GM23338 (cell line): ENCODE data around the gene SDC1. TPM values are rescaled to one million over a fixed set of nuclear protein-coding genes. Genes with fewer than 3 reads are reported as not detected.

Source experiments
- ATAC-seq: fragments of 200-7000 bp; cut with Tn5 transposase; 3 replicates; pipeline ENCODE4 v1.9.1; 2020
- DNase-seq: peaks from one replicate; pipeline ENCODE4 v3.0.0-alpha.2; 2015; ENCODE audit warnings: low spot score
- H2AFZ ChIP-seq: fragments of 200-600 bp; sonication (generic); 2 replicates; pipeline ENCODE4 v1.8.0; 2016; ENCODE audit warnings: antibody characterized with exemption, mild to moderate bottlenecking, moderate library complexity
- H3F3A ChIP-seq: fragments of 200-600 bp; sonication (generic); replicated peaks from 2 replicates; pipeline ENCODE4 v1.8.0; 2017; ENCODE audit warnings: antibody characterized with exemption, mixed run types, low read depth
- H3K27ac ChIP-seq: fragments of 200-600 bp; sonication (generic); 2 replicates; pipeline ENCODE4 v1.6.1; 2016; ENCODE audit warnings: low read depth
- H3K27me3 ChIP-seq: fragments of 200-600 bp; sonication (generic); 2 replicates; pipeline ENCODE4 v1.8.0; 2016; ENCODE audit warnings: mild to moderate bottlenecking, mixed run types, moderate library complexity; ENCODE audit not compliant: insufficient read depth
- H3K36me3 ChIP-seq: fragments of 200-600 bp; sonication (generic); 2 replicates; pipeline ENCODE4 v1.8.0; 2016; ENCODE audit warnings: mild to moderate bottlenecking; ENCODE audit not compliant: insufficient read depth
- H3K4me1 ChIP-seq: fragments of 200-600 bp; sonication (generic); 2 replicates; pipeline ENCODE4 v1.8.0; 2016; ENCODE audit warnings: mild to moderate bottlenecking, moderate library complexity; ENCODE audit not compliant: insufficient read depth
- H3K4me2 ChIP-seq: fragments of 200-600 bp; sonication (generic); 2 replicates; pipeline ENCODE4 v1.7.1; 2017; ENCODE audit warnings: mixed run types
- H3K4me3 ChIP-seq: fragments of 200-600 bp; sonication (generic); 2 replicates; pipeline ENCODE4 v1.6.1; 2016; ENCODE audit warnings: mixed run types
- H3K79me2 ChIP-seq: fragments of 200-600 bp; sonication (generic); replicated peaks from 2 replicates; pipeline ENCODE4 v1.8.0; 2017; ENCODE audit warnings: mild to moderate bottlenecking; ENCODE audit not compliant: insufficient read depth
- H3K9me2 ChIP-seq: fragments of 200-600 bp; sonication (generic); 2 replicates; pipeline ENCODE4 v1.8.0; 2017; ENCODE audit not compliant: insufficient read depth
- H4K20me1 ChIP-seq: fragments of 200-600 bp; sonication (generic); replicated peaks from 2 replicates; pipeline ENCODE4 v1.8.0; 2017; ENCODE audit warnings: mild to moderate bottlenecking; ENCODE audit not compliant: insufficient read depth
- H3K27ac Mint-ChIP-seq: 2 replicates; pipeline ENCODE4 v1.8.0; 2020; ENCODE audit warnings: inconsistent platforms, mild to moderate bottlenecking, moderate library complexity, mixed read lengths
- H3K27me3 Mint-ChIP-seq: 3 replicates; pipeline ENCODE4 v1.8.0; 2022; ENCODE audit warnings: low read depth, mild to moderate bottlenecking, moderate library complexity, mixed read lengths, inconsistent platforms; ENCODE audit not compliant: insufficient read depth, poor library complexity
- H3K36me3 Mint-ChIP-seq: 3 replicates; pipeline ENCODE4 v1.8.0; 2021; ENCODE audit warnings: low read depth, mild to moderate bottlenecking, inconsistent platforms, moderate library complexity, mixed read lengths
- H3K4me1 Mint-ChIP-seq: 3 replicates; pipeline ENCODE4 v1.8.0; 2020; ENCODE audit warnings: mild to moderate bottlenecking, inconsistent platforms, mixed read lengths
- H3K4me3 Mint-ChIP-seq: 3 replicates; pipeline ENCODE4 v1.8.0; 2021; ENCODE audit warnings: moderate library complexity, mild to moderate bottlenecking, inconsistent platforms, mixed read lengths
- H3K9me3 Mint-ChIP-seq: 3 replicates; pipeline ENCODE4 v1.8.0; 2020; ENCODE audit warnings: moderate library complexity, mild to moderate bottlenecking, inconsistent platforms, mixed read lengths
- CREB1 ChIP-seq: fragments of 250-450 bp; sonication (Bioruptor Pico); IDR thresholded peaks from 2 replicates; pipeline ENCODE4 v1.5.0; 2020; ENCODE audit warnings: low read depth, mild to moderate bottlenecking, moderate library complexity
- EZH2 ChIP-seq: fragments of 200-600 bp; sonication (generic); IDR thresholded peaks from one replicate; pipeline ENCODE4 v1.8.0; 2017; ENCODE audit warnings: antibody characterized with exemption, mild to moderate bottlenecking, low read depth; ENCODE audit not compliant: unreplicated experiment
- EZH2phosphoT487 ChIP-seq: fragments of 200-600 bp; sonication (generic); IDR thresholded peaks from one replicate; pipeline ENCODE4 v1.8.1; 2018; ENCODE audit warnings: antibody characterized with exemption; ENCODE audit not compliant: unreplicated experiment
- JUNB ChIP-seq: IDR thresholded peaks from one replicate; pipeline ENCODE4 v1.6.1; 2016; ENCODE audit warnings: antibody characterized with exemption; ENCODE audit not compliant: unreplicated experiment
- POLR2AphosphoS5 ChIP-seq: IDR thresholded peaks from 2 replicates; pipeline ENCODE4 v1.6.1; 2016; ENCODE audit warnings: antibody characterized with exemption, low read depth
- STAT1 ChIP-seq: IDR thresholded peaks from one replicate; pipeline ENCODE4 v1.6.1; 2016; ENCODE audit warnings: antibody characterized with exemption; ENCODE audit not compliant: unreplicated experiment
- ZNF114 ChIP-seq: fragments of 250-450 bp; sonication (Bioruptor Pico); IDR thresholded peaks from 2 replicates; pipeline ENCODE4 v1.5.0; 2020; ENCODE audit warnings: mild to moderate bottlenecking, moderate library complexity
- ZNF331 ChIP-seq: fragments of 250-450 bp; sonication (Bioruptor Pico); IDR thresholded peaks from 2 replicates; pipeline ENCODE4 v1.5.0; 2020; ENCODE audit warnings: low read depth, mild to moderate bottlenecking, moderate library complexity
- ZNF462 ChIP-seq: fragments of 250-450 bp; sonication (Bioruptor Pico); IDR thresholded peaks from 2 replicates; pipeline ENCODE4 v1.5.0; 2020; ENCODE audit warnings: mild to moderate bottlenecking, moderate library complexity
- polyA plus RNA-seq: library from polyadenylated mRNA; unstranded; fragments of >200 nt; fragmentation: Nextera tagmentation; extraction: Ambion mirVana; gene quantifications from 2 replicates; pipeline ENCODE4 v1.2.1, GENCODE V29; 2016
- total RNA-seq: library from RNA; depleted of rRNA; stranded (reverse); fragments of >200 nt; shearing (Covaris generic); gene quantifications from 2 replicates; pipeline ENCODE4 v1.2.3, GENCODE V29; 2014
- TF ChIP-seq, protein P1 (sequence below), 2 experiments: fragments of 200-600 bp in 1 of 2; sonication (generic) in 1 of 2; conservative IDR thresholded peaks; 2 replicates each; pipeline versions ENCODE4 v1.5.1 to v1.6.1; 2016 to 2017; ENCODE audit warnings: antibody characterized with exemption in 2 of 2, low read depth in 2 of 2, mild to moderate bottlenecking in 2 of 2, moderate library complexity in 1 of 2

SDC1 gene
- total and polyA plus RNA-seq, 2 experiments from 2014 or later, result 16.6 to 43.0 TPM

- H3K27ac Mint-ChIP-seq, result no peak overlapping the region
- H3K4me3 ChIP-seq, result no peak overlapping the region
- H4K20me1 ChIP-seq, result no peaks in the 10 kb centered on the region
- no peaks in the 10 kb centered on the region for H3F3A ChIP-seq
- H3K9me2 ChIP-seq, result no peaks in the 10 kb centered on the region
- peaks cover 5% of the 10 kb centered on the region for H3K27me3 Mint-ChIP-seq
- DNase-seq, result no peak
- H3K36me3 Mint-ChIP-seq, result no peaks in the 10 kb centered on the region
- H3K27ac ChIP-seq, result no peak overlapping the region
- ATAC-seq, result no peak
- no peaks in the 10 kb centered on the region for H3K36me3 ChIP-seq
- no peak overlapping the region for H3K4me3 Mint-ChIP-seq
- no peaks in the 10 kb centered on the region for H3K27me3 ChIP-seq
- no peaks in the 10 kb centered on the region; the same call in 1 of the 2 replicates for H3K4me1 ChIP-seq
- H2AFZ ChIP-seq, result peak overlapping the region; percentile 76; the same call in 1 of the 2 replicates
- H3K9me3 Mint-ChIP-seq, result no peaks in the 10 kb centered on the region
- H3K79me2 ChIP-seq, result no peaks in the 10 kb centered on the region
- peaks cover 6% of the 10 kb centered on the region for H3K4me1 Mint-ChIP-seq
- H3K4me2 ChIP-seq, result no peak overlapping the region
- TF ChIP-seq STAT1 (no peak), POLR2AphosphoS5 (no peak)
- TF ChIP-seq, protein P1, sequence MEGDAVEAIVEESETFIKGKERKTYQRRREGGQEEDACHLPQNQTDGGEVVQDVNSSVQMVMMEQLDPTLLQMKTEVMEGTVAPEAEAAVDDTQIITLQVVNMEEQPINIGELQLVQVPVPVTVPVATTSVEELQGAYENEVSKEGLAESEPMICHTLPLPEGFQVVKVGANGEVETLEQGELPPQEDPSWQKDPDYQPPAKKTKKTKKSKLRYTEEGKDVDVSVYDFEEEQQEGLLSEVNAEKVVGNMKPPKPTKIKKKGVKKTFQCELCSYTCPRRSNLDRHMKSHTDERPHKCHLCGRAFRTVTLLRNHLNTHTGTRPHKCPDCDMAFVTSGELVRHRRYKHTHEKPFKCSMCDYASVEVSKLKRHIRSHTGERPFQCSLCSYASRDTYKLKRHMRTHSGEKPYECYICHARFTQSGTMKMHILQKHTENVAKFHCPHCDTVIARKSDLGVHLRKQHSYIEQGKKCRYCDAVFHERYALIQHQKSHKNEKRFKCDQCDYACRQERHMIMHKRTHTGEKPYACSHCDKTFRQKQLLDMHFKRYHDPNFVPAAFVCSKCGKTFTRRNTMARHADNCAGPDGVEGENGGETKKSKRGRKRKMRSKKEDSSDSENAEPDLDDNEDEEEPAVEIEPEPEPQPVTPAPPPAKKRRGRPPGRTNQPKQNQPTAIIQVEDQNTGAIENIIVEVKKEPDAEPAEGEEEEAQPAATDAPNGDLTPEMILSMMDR (conservative IDR thresholded peaks at IDR 0.05; ENCODE audit: low read depth in 2 of 2), result no peak
These were observed 44.0 kb downstream of the SDC1 start for GRCh38 chr2:20180676-20181648.

- no peak overlapping the region for H3K27ac Mint-ChIP-seq
- Histone ChIP-seq H3K27me3 (no peaks in the 10 kb centered on the region), H3K36me3 (no peaks in the 10 kb centered on the region), H3K79me2 (no peaks in the 10 kb centered on the region), H4K20me1 (no peaks in the 10 kb centered on the region), H3K4me3 (no peak overlapping the region), H3K4me2 (no peak overlapping the region), H3F3A (no peaks in the 10 kb centered on the region), H3K27ac (no peak overlapping the region), H3K4me1 (no peaks in the 10 kb centered on the region), H3K9me2 (no peaks in the 10 kb centered on the region), H2AFZ (peak overlapping the region; percentile 76; the same call in 1 of the 2 replicates)
- no peaks in the 10 kb centered on the region for H3K36me3 Mint-ChIP-seq
- H3K27me3 Mint-ChIP-seq, result peaks cover 5% of the 10 kb centered on the region
- no peaks in the 10 kb centered on the region for H3K9me3 Mint-ChIP-seq
- DNase-seq (peak; percentile 73), ATAC-seq (peak; percentile 97)
- no peak overlapping the region for H3K4me3 Mint-ChIP-seq
- H3K4me1 Mint-ChIP-seq, result peaks cover 2% of the 10 kb centered on the region
- TF ChIP-seq CREB1 (CRISPR knock-in tag) (no peak), EZH2phosphoT487 (no peak), EZH2 (no peak), ZNF462 (CRISPR knock-in tag) (no peak), ZNF114 (no peak), ZNF331 (CRISPR knock-in tag) (no peak), POLR2AphosphoS5 (no peak), JUNB (no peak)
These were observed 45.0 kb downstream of the SDC1 start for GRCh38 chr2:20179755-20180594.
